HG03354 (cell line): ENCODE results near the gene NEMP2.

Experiments used
- ATAC-seq: cut with Tn5 transposase; IDR thresholded peaks from one replicate; pipeline ENCODE4 v1.9.1; 2021; ENCODE audit warnings: mild to moderate bottlenecking; ENCODE audit not compliant: unreplicated experiment, poor library complexity, severe bottlenecking

The NEMP2 gene, protein sequence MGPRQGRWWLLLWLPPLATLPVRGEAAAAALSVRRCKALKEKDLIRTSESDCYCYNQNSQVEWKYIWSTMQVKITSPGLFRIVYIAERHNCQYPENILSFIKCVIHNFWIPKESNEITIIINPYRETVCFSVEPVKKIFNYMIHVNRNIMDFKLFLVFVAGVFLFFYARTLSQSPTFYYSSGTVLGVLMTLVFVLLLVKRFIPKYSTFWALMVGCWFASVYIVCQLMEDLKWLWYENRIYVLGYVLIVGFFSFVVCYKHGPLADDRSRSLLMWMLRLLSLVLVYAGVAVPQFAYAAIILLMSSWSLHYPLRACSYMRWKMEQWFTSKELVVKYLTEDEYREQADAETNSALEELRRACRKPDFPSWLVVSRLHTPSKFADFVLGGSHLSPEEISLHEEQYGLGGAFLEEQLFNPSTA

DNA sequence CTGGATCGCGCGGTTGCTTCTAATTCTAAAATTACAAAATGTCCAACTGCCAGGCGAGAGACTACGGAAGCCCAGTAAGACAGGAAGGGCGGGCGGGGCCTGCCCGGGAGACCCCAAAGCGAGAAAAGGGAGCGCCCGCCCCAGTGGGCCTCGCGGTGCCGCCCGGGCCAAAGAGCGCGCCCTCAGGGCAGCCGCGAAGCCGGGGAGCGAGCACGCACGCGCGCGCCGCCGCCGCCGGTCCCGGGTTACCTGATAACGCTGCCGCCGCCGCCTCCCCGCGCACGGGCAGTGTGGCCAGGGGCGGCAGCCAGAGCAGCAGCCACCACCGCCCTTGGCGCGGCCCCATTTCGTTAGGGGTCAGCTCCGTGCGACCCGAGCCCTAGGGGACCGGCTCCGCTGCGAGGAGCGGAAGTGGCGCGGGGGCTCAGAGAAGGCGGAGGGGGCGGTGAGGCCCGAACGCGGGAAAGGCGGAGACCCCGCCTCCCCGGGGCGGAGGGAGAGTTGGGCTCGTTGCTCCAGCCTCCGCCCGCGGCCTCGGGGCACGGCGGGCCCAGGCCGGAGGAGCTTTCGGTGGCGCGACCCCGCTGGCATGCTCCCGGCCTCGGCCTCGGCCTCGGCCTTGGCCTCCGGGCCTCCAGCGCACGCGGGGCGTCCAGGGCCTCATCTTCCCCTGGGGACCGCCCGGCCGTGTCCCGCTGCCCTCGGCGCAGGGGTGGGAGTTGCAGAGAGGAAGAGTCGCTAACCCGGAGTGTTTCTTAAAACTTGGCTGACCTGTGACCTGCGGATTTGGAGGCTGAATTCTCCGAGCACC lies at the start of gene NEMP2:
NEMP2 (minus strand) TSS at position 413 of the 811 bp plus-strand sequence; CDS start at position 346, 67 bp downstream.
- peak; percentile 79 for ATAC-seq

DNA sequence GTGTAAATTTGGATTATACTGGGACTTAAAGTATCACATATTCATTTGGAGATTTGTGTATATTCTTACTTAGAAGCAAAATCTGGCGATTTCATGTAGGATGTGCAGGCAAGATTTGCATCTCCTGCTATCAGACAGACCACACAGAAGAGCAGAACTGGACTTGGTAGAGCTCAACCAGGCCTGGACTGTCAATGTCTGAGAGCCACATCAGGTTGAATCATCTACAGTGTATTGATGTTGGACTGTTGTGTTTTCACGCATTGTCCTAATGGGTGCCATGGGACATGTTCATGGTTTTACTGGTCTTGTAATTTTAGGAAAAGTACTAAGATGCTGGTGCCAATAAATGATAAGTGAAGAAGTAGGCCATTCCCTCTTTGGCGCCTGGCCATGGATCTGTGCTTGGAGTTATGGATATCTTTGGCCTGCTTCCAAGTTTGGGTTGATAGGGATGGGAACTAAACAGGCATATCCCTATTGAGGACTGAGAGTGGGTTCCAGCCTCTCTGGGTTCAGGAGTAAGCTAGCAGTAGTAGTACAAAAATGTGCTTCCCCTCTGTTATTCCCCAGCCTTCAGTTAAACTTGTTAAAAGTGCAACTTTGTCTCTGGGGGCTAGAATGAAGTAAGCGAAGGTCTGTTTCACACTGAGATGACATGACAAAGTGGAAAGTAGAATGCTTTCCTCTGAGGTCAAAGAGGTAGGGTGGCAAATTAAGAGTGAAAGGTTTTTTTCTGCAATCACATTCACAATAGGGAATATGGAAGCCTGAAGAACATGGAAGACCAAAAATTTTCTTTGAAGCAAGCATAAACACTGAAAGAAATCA lies 49.2 kb upstream of the NEMP2 start:
- peak; percentile 88 for ATAC-seq

DNA sequence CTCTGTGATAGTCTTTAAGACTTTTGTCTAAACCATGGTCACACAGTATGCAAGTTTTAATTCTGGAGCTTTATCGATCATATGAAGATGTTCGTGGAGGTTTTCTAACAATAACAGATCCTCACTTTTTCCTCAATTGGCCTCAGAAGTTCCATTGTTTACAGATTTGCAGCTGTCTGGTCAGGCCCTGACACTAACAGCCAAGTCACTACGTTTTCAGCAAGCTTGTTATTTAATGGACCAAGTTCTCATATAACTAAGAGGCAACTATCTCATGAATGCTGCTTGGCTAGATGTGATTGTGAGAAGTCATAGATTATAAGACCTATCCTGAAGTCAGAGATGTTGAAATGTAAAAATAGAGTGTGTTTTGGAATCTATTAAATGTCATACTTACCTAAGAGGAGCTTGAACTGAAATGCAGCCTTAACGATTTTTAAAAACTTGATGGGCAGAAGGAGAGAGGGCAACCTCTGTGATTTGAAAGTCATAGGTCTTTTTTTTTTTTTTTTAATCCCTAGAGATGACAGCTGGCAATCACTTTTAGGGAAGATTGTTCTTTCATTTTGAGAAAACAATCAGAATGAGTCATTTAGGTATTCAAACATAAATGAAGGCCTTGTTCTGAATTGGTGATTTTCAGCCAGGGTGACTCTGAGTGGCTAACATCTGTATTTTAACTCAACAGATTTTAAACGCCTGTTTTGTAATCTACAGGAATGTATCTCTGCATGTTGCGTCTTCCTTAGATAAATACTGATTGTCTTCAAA lies 48.4 kb upstream of the NEMP2 start:
- peak; percentile 71 for ATAC-seq

DNA sequence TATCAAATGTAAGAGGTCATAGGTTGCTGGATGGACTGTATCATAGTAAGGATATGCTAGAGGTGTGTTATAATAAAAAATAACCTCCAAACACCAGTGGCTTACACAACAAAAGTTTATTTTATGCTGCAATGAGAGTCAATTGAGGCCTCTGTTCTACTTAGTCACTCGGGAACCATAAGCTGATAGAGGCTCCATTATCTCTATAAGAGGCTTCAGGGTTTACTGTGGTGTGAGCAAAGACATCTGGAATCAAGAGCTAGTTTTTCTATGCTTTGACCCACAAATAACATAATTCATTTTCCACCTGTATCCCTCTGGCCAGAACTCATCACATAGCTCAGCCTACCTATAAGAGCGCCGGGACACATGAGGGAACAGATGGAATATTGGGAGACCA lies 47.5 kb upstream of the NEMP2 start:
- ATAC-seq, result no peak

GRCh38 chr2:190579915-190580846 lies 45.7 kb upstream of the NEMP2 start:
- no peak for ATAC-seq

GRCh38 chr2:190579058-190579410 lies 44.5 kb upstream of the NEMP2 start:
- ATAC-seq, result no peak

- ATAC-seq, result no peak
Measured at GRCh38 chr2:190578158-190579057, 43.9 kb upstream of the NEMP2 start.

- ATAC-seq, result no peak
Measured at GRCh38 chr2:190576573-190576972, 42.1 kb upstream of the NEMP2 start.

- ATAC-seq, result no peak
Measured at GRCh38 chr2:190575263-190575662, 40.7 kb upstream of the NEMP2 start.

GRCh38 chr2:190574169-190574568 lies 39.6 kb upstream of the NEMP2 start:
- no peak for ATAC-seq

- no peak for ATAC-seq
Measured at GRCh38 chr2:190572246-190572645, 37.7 kb upstream of the NEMP2 start.

DNA sequence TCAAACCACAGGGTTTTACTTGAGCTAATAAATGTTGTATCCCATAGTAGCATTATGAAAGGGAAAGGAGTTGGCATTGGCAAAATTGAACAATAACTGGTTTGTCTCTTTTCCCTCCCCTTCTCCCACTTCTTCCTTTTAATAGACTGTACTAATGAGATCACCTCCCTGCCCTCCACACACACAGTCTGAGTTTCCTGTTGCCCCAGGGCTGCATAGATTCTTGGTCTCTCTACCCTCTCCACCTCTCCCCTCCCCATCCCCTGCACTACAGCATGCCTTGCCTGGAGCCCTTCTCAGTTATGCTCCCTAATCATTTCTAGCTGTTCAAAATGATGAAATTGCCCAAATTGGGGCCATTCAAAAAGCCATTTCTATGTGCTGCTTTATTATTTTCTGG lies 37.2 kb upstream of the NEMP2 start:
- no peak for ATAC-seq

DNA sequence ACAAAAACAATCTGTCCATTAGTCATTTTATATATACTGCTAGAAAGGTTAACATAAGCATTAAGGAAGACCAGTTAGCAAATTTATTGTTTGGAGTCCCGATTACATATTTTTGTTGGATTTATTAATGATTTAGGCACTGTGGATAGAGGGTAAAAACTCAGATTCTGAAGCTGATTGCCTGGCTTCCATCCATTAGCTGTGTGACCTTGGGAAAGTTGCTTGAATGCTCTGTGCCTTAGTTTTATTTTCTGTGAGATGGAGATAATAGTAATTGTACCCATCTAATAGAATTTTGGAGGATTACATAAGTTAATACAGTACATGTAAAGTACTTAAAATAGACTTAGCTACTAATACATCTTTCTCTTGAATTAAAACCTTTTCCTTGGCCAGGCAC lies 36.3 kb upstream of the NEMP2 start:
- no peak for ATAC-seq

DNA sequence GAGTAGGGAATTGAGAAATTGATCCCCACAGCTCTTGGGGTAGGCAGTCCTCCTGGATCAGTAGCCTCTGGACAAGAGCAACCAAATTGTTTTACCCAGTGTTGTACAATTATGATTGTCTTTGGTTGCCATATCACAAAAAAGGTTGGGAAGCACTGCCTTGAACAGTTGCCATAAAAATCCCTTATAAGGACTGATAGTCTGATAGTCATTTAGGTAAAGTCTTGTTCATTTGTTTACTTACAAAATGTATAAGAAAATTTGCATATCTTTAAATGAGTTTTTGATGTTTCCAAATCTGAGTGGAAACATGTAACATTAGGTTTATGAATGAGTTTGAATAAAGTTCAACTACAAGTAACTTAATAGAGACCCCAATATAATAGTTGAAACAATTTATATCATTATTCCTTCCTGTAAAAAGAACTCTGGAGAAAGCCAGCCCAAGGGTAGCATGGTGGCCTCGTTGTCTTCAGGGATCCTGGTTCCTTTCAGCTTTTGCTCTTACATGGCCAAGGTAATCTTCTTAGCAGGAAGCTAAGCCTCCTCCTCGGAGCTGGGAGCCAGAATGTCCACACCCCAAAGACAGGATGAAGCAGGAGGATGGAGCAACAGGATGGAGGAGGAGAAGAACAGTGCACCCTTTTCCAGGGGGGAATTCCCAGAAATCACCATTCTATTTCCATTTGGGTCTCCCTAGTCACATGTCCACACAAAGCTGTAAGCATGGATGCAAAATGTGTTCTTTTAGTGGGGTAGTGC lies 35.7 kb upstream of the NEMP2 start:
- ATAC-seq, result no peak

- ATAC-seq, result no peak
Measured at GRCh38 chr2:190564838-190565237, 30.3 kb upstream of the NEMP2 start.

GRCh38 chr2:190563646-190564045 lies 29.1 kb upstream of the NEMP2 start:
- ATAC-seq, result no peak

DNA sequence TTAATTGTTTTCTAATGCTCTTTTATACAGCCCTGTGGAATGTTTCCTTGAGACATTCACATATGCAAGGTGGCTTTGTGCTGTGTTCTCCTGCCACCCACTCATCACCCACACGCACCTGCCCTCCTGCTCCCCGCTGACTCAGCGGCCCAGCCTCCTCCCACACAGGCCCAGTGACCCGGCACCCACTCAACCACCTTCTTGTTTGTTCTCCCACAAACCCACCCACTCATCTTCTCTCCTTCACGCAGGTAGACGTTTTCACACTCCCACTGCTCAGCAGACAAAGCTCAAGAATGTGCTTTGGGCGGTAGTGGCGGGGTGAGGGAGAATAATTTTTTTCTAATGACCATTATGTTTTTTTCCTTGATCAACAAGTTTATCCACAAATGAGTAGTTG lies 28.6 kb upstream of the NEMP2 start:
- ATAC-seq, result no peak
